AG04450 (cell line): ENCODE data around the gene LIX1. TPM values are rescaled to one million over a fixed set of nuclear protein-coding genes. Genes with fewer than 3 reads are reported as not detected.

Experiments used
- CTCF ChIA-PET: fragments of 300-600, 350-600 bp; formaldehyde crosslinking; extraction: SDS; loops from one replicate; lab custom pipeline; 2022; ENCODE audit warnings: antibody characterized with exemption, inconsistent platforms; lab: Charles Lee
- POLR2A ChIA-PET: fragments of 350-600 bp; formaldehyde crosslinking; extraction: SDS; loops from one replicate; lab custom pipeline; 2021; ENCODE audit warnings: antibody characterized with exemption, inconsistent platforms; lab: Yijun Ruan, JAX
- DNase-seq: peaks from one replicate; pipeline ENCODE4 v3.0.0-alpha.2; 2011; ENCODE audit warnings: low read depth, low spot score
- H3K27ac ChIP-seq: one replicate; pipeline ENCODE4 v1.5.1; 2012; ENCODE audit warnings: low read depth, low read length, control low read depth
- H3K27me3 ChIP-seq: one replicate; pipeline ENCODE4 v1.6.0; 2012; ENCODE audit warnings: low read length; ENCODE audit not compliant: control insufficient read depth, insufficient read depth
- H3K4me3 ChIP-seq: 2 replicates; pipeline ENCODE4 v1.5.1; 2011; ENCODE audit warnings: mild to moderate bottlenecking, low read depth, low read length, control low read depth
- H3K9me3 ChIP-seq: 2 replicates; pipeline ENCODE4 v1.5.1; 2012; ENCODE audit warnings: low read length; ENCODE audit not compliant: control insufficient read depth, insufficient read depth
- polyA plus RNA-seq: library from polyadenylated mRNA; depleted of rRNA; stranded (reverse); fragments of >200 nt; gene quantifications from 2 replicates; pipeline ENCODE4 v1.2.3, GENCODE V29; 2011; rRNA removed
- small RNA-seq: library from RNA; depleted of rRNA; stranded (forward); fragments of <200 nt; gene quantifications from one replicate; pipeline ENCODE3, GENCODE V24; 2012; ENCODE audit warnings: low read depth; ENCODE audit not compliant: insufficient read length
- TF ChIP-seq, protein P1 (sequence below): IDR thresholded peaks from 2 replicates; pipeline ENCODE4 v1.5.1; 2011; ENCODE audit warnings: low read depth, low read length, control low read depth, inconsistent platforms

LIX1 gene
- polyA plus RNA-seq, 1 experiment, result not detected

DNA sequence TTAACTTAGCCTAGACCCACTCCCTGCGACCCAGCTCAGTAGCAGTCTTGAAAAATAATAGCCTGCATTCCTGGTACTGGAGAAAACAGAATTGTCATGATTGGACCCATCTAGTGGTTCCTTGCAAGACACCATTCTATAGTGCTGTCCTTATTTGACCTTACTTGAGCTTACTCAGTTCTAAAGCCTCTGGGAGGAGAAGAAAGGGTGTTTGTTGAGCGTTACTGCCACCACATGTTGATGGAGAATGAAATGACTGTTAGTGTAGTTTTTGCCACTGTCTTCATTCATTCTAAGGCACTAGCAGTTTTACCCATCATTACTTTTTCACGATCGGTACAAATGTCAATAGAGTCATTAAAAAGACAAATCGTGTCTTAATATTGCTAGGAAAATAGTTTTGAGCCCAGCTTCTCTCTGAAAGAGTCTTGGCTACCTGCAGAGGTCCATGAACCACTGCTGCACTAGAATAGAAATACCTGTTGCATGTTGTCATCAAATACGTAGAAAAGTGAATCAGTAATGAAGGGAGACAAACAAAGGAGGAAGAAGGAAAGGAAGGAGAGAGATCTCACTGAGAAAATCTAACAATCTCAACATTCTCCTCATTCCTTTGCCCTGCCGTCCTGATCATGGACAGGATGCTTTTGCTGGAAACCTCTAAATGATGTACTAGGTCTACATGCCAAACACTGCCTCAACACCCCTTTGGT, 96.0 kb downstream of the LIX1 start:
- TF ChIP-seq, protein P1, sequence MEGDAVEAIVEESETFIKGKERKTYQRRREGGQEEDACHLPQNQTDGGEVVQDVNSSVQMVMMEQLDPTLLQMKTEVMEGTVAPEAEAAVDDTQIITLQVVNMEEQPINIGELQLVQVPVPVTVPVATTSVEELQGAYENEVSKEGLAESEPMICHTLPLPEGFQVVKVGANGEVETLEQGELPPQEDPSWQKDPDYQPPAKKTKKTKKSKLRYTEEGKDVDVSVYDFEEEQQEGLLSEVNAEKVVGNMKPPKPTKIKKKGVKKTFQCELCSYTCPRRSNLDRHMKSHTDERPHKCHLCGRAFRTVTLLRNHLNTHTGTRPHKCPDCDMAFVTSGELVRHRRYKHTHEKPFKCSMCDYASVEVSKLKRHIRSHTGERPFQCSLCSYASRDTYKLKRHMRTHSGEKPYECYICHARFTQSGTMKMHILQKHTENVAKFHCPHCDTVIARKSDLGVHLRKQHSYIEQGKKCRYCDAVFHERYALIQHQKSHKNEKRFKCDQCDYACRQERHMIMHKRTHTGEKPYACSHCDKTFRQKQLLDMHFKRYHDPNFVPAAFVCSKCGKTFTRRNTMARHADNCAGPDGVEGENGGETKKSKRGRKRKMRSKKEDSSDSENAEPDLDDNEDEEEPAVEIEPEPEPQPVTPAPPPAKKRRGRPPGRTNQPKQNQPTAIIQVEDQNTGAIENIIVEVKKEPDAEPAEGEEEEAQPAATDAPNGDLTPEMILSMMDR, result no peak
- Histone ChIP-seq H3K27ac (no peak overlapping the region), H3K27me3 (peaks cover 8% of the 10 kb centered on the region), H3K4me3 (no peak overlapping the region), H3K9me3 (no peaks in the 10 kb centered on the region)
- no peak for DNase-seq
- POLR2A ChIA-PET, result no interaction called here
- CTCF ChIA-PET, result interaction anchor here (1.1 to 2.1 kb wide), 4 partner anchors 25 to 178 kb away, joined by 4 to 9 read pairs (median 6); no protein-coding TSS in a partner anchor

DNA sequence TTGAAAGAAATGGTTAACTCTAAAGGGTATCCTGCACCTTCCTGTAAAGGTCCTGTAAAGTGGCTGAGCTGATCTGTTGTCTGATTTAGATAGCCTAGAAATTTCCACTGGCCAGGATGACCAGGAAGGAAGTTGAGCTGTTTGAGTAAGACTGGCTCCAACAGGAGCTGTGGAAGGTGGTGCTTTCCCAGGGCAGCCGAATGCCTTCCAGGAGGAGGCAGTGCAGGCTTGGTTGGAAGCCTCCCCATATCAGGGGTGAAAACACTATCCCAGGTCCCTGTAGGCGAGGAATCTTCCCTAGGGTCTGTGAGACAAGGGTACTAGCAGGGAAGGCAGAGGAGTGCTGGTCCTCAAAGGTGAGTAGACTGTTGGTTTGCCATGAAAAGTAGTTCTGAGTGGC, 98.4 kb downstream of the LIX1 start:
- Histone ChIP-seq H3K9me3 (no peaks in the 10 kb centered on the region), H3K4me3 (no peak overlapping the region), H3K27ac (no peak overlapping the region), H3K27me3 (no peaks in the 10 kb centered on the region)
- POLR2A ChIA-PET, result no interaction called here
- TF ChIP-seq, protein P1, result peak; percentile 41
- no peak for DNase-seq
- CTCF ChIA-PET, result interaction anchor here (1.1 kb wide), 1 partner anchor 175 kb away, joined by 4 read pairs; no protein-coding TSS in a partner anchor

DNA sequence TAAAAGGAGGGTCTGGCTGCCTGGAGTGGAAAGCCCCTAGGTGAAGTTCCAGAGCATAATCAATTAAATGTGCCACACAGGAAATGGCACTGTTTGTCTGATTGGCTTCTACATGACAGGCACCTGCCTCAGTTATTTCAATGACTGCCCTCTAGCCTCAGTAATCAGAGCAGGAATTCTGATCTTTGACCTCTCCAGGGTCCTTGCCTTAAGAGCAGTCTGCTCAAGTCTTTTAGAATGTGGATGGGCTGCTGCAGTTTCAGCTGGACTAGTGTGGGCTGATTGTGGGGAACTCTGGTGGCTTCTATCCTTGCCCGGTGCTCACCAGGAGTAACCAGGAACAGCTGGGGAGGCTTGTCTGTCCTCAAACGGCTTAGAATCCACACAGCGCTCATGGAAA, 98.9 kb downstream of the LIX1 start:
- no peaks in the 10 kb centered on the region for H3K27me3 ChIP-seq
- ChIA-PET CTCF (interaction anchor here (0.7 to 1.1 kb wide), 2 partner anchors 175 to 356 kb away, joined by 4 to 8 read pairs; no protein-coding TSS in a partner anchor), POLR2A (no interaction called here)
- TF ChIP-seq, protein P1, result no peak
- no peak overlapping the region for H3K4me3 ChIP-seq
- no peak overlapping the region for H3K27ac ChIP-seq
- no peak for DNase-seq
- H3K9me3 ChIP-seq, result no peaks in the 10 kb centered on the region

DNA sequence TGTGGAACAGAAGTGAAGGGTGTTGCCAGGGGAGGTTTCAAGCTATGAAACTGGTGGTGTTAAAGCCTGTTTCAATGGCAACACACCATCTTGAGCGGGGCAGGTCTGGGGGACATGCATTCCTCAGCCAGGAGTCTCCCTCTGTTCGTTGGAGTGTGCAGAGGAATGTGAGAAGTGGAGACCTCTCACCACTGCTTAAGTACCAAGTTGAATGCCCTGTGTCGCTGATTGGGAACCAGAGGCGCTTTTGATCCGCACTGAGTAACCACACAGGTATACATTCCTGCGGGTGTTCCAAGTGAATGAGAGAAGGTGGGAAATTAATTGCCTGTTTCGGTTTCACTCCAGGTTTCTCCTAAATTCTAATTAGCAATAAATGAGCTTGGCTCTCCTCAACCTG, 99.4 kb downstream of the LIX1 start:
- TF ChIP-seq, protein P1, result no peak
- Histone ChIP-seq H3K4me3 (no peak overlapping the region), H3K27ac (no peak overlapping the region), H3K27me3 (no peaks in the 10 kb centered on the region), H3K9me3 (no peaks in the 10 kb centered on the region)
- POLR2A ChIA-PET, result no interaction called here
- CTCF ChIA-PET, result interaction anchor here (0.6 to 1.2 kb wide), 5 partner anchors 12 to 356 kb away, joined by 3 to 8 read pairs (median 3); no protein-coding TSS in a partner anchor
- DNase-seq, result no peak

Small RNA genes within 50 kb of the gene (small RNA-seq; reads per million reads assigned to genes)
- not detected for gene RNU1-73P

Other genes starting within 250 kb of the LIX1 start
- 9.7 and 13.4 TPM in 2 replicates for gene LNPEP, start 206.5 kb downstream of the LIX1 start, polyA plus RNA-seq
- 24.2 and 35.7 TPM in 2 replicates for gene RIOK2, start 40.6 kb upstream of the LIX1 start, polyA plus RNA-seq